OCI-LY1 (cell line): Measurements from ENCODE around the gene TK1.

Source experiments
- EZH2 ChIP-seq: fragments of 200-600 bp; sonication (generic), shearing (Covaris generic); IDR thresholded peaks from 2 replicates; pipeline ENCODE4 v1.8.0; 2017; ENCODE audit warnings: borderline replicate concordance, mixed run types, mild to moderate bottlenecking, antibody characterized with exemption, low read length, moderate library complexity, mixed read lengths
- TF ChIP-seq, protein P1 (sequence below): fragments of 200-600 bp; sonication (generic), shearing (Covaris generic); IDR thresholded peaks from 2 replicates; pipeline ENCODE4 v1.5.1; 2017; ENCODE audit warnings: mild to moderate bottlenecking, antibody characterized with exemption, low read length, moderate library complexity, mixed read lengths

DNA sequence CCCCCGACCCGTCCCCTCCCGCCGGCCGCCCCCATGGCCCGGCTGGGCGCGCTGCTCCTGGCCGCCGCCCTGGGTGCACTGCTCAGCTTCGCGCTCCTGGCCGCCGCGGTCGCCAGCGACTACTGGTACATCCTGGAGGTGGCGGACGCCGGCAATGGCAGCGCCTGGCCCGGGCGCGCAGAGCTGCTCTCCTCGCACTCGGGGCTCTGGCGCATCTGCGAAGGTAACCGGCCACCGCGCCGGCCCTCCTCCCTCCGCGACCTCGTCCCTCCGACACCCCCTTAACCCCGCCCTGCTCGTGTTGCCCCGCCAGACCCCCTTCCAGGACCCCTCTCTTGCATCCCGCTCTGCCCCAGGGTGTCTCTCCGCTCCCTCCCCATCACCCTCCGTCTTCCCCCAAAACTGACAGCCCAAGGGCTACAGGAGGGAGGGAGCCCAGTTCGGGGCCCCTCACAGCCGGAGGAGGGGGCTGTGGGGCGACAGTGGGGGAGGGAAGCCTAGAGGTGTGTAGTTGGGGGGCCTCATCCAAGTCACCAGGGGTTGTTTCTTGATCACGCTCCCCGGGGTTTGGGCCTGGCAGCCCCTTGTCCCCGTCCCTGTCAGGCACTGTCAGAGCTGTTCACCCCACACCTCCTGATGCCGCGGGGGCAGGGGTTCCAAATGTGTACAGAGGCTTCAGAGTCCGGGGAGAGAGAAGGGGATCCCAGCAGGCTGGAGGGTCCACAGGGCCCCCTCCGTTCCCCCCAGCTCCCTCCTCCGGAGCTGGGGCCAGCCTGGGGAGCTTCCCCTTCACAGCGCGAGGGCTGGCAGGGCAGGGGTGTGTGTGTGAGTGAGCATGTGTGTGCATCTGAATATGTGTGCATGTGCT is 45.4 kb upstream of the TK1 start:
- TF ChIP-seq, protein P1, sequence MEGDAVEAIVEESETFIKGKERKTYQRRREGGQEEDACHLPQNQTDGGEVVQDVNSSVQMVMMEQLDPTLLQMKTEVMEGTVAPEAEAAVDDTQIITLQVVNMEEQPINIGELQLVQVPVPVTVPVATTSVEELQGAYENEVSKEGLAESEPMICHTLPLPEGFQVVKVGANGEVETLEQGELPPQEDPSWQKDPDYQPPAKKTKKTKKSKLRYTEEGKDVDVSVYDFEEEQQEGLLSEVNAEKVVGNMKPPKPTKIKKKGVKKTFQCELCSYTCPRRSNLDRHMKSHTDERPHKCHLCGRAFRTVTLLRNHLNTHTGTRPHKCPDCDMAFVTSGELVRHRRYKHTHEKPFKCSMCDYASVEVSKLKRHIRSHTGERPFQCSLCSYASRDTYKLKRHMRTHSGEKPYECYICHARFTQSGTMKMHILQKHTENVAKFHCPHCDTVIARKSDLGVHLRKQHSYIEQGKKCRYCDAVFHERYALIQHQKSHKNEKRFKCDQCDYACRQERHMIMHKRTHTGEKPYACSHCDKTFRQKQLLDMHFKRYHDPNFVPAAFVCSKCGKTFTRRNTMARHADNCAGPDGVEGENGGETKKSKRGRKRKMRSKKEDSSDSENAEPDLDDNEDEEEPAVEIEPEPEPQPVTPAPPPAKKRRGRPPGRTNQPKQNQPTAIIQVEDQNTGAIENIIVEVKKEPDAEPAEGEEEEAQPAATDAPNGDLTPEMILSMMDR, result no peak
- TF ChIP-seq EZH2, result no peak
